Dedifferentiated amniotic fluid mesenchymal stem cell (primary cell): ENCODE data around the gene DOCK1.
A peak's percentile ranks its signal among the peaks of the same experiment; 100 is the strongest.
"Not testable (repeated sequence)": the region's sequence is repeated elsewhere in the genome, so short reads cannot be mapped to it uniquely, and the experiment has no call there.

Source experiments
- DNase-seq: peaks from one replicate; pipeline ENCODE4 v3.0.0-alpha.2; 2016; ENCODE audit errors: extremely low spot score

The DOCK1 gene

DNA sequence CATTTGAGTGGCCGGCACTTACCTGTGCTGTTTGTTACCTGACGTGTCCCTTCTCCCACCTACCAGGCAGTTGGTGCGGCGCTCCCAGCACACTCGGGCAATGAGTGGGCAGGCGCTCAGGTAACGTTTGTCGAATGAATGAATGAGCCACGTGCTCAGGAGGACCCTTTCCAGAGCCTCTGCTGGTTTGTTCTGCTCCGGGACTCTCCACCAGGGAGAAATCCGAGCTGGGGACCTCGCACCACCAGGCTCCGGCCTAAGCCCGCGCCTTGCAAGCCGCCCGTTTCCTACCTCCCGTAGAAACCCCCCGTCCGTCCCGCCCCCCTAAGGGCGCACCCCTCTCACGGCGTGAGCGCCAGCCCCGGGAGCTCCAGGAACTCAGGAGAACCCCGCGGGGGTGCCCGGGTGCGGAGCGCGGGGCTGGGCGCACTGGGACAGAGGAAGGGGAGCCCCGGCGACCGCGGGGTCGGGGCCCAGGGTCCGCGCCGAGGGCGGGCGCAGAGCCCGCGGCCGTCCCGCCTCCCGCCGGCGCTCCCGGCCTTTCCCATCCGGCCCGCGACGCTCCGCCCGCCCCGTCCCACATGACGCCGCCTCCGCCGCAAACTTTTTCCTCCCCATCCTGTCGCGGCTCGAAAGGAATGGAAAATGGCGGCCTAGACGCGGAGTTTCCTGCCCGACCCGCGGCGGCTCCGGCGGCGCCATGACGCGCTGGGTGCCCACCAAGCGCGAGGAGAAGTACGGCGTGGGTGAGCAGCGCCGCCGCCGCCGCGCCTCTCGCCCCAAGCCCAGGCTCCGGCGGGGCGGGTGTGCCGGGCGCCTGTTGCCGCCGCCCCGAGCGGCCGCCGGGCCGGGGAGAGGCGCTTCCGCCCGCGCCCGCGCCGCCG, at the start of gene DOCK1:
Gene DOCK1 (plus strand): TSS at position 611 of the 884 bp plus-strand sequence. CDS start 90 bp downstream, at position 701.
- peak; percentile 59 for DNase-seq

GRCh38 chr10:126857178-126857806, 47.9 kb upstream of the DOCK1 start:
- DNase-seq, result no peak

GRCh38 chr10:126867567-126868365, 37.5 kb upstream of the DOCK1 start:
- peak; percentile 98 for DNase-seq

DNA sequence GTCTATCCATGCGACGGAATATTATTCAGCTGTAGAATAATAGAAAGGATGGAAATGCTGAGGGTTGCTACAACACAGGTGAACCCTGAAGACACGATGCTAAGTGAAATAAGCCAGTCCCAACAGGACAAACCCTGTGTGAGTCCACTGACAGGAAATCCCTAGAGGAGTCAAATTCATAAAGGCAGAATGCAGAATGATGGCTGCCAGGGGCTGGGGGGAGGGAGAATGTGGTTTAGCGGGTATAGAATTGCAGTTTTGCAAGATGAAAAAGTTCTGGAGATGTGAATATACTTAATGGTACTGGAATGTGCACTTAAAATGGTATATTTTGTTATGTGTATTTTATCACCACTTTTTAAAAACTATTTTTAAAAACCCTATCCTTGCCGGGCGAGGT, 36.9 kb upstream of the DOCK1 start:
- no peak for DNase-seq

DNA sequence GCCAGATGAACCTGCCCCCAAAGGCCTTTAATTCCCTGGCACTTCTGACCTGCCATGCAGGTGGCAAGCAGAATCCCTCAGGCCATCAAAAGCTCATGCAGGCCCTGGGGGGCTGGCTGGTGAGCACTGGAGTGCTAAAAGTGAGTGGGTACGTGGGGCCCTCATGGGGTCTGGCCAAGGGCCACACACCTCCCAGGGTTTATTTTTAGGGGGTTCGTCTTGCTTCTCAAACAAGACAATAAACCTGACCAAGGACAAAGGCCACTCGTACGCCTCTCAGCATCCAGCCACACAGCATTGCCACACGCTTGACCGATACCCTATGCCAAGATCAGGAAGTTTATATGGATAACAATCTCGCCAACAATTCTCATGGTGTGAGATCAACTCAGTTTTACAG, 33.1 kb upstream of the DOCK1 start:
- DNase-seq, result no peak

- DNase-seq, result no peak
Observed at GRCh38 chr10:126872768-126873167, 32.5 kb upstream of the DOCK1 start.

GRCh38 chr10:126876456-126876855, 28.8 kb upstream of the DOCK1 start:
- DNase-seq, result no peak

GRCh38 chr10:126877390-126877789, 27.8 kb upstream of the DOCK1 start:
- no peak for DNase-seq

DNA sequence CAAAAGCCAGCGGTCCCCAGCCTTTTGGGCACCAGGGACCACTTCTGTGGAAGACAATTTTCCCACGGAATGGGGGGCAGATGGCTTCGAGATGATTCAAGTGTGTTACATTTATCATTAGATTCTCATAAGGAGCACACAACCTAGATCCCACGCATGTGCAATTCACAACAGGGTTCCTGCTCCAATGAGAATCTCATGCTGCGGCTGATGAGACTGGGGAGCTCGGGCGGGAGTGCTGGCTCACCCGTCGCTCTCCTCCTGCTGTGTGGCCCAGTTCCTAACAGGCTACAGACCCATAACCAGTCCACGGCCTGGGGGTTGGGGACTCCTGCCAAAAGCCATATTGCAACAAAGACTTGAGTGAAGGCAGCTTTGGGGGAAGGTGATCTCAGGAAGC, 26.6 kb upstream of the DOCK1 start:
- DNase-seq, result no peak

DNA sequence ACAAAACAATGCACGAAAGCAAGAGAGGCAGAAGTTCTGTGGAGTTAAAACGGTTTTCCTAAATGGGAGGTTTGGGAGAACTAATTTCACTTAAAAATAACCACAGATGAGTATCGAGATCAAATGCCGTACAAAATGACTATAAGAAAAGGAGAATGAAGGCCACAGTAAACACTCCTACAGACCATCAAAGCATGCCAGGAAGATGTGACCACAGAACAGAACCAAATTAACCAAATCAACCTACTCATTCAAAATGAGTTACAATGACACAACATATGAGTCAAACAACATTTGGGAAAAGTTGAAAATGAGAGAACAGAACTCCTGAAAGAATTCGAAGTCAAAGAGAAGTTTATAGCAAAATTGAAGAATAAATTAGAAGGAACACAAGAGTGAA, 24.3 kb upstream of the DOCK1 start:
- DNase-seq, result no peak

- DNase-seq, result not testable (repeated sequence)
Observed at GRCh38 chr10:126882055-126882454, 23.2 kb upstream of the DOCK1 start.

DNA sequence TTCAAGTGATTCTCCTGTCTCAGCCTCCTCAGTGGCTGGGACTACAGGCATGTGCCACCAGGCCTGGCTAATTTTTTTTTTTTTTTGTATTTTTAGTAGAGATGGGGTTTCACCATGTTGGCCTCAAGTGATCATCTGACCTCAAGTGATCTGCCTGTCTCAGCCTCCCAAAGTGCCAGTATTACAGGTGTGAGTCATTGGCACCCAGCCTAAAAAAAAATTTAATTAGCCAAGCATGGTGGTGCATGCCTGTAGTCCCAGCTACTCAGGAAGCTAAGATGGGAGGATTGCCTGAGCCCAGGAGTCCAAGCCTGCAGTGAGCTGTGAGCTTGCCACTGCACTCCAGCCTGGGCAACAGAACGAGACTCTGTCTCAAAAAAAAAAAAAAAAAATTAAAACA, 16.8 kb upstream of the DOCK1 start:
- DNase-seq, result not testable (repeated sequence)

GRCh38 chr10:126889421-126889820, 15.8 kb upstream of the DOCK1 start:
- DNase-seq, result no peak

DNA sequence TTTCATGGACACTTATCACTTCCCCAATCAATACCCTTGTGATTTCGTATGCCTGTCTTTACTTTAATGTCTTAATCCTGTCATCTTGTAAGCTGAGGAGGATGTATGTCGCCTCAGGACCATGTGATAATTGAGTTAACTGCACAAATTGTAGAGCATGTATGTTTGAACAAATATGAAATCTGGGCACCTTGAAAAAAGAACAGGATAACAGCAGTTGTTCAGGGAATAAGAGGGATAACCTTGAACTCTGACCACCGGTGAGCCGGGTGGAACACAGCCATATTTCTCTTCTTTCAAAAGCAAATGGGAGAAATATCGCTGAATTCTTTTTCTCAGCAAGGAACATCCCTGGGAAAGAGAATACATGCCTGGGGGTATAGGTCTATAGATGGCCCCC, 14.4 kb upstream of the DOCK1 start:
- not testable (repeated sequence) for DNase-seq

DNA sequence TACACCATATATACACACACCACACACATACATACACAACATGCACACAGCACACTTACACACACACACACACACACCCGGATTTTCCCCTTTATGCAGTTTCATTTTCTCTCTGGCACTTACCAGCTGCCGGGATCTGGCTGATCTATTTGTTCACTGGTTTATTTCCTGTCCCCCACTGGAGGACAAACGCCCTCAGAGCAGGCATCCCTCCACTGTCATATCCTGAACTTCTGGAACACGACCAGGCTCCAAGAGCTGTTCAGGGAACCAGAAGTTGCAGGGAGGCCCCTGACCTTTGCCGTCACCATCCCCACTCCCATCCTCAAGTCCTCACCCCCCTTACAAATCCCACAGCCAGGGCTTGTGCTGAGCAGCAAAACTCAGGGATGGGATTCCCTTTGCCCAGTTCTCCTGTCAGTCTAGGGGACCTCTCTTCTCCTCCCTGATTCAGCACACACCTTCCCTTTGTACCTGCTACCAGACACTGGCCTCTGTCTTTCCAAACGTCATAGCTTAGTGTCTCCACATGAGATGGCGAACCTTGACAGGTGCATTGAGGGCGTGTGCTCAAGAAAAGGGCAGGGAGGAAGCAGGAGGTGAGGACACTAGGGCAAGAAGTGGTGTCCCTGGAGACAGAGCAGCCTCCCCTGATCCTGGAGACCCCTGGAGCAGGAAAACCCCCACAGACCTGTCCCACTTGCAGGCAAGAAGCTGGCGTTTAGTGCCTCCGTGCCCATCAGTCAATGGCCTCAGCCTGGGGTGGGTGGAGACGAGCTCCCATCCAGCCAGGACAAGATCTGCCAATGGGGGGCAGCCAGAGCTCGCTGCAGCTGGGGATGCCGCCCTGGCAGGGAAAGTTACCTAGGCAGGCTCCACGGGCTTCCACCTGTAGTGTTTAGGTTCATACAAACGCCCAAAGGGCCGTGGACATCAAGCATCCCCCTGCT, 12.7 kb upstream of the DOCK1 start:
- no peak for DNase-seq

GRCh38 chr10:126893206-126893605, 12.0 kb upstream of the DOCK1 start:
- no peak for DNase-seq

DNA sequence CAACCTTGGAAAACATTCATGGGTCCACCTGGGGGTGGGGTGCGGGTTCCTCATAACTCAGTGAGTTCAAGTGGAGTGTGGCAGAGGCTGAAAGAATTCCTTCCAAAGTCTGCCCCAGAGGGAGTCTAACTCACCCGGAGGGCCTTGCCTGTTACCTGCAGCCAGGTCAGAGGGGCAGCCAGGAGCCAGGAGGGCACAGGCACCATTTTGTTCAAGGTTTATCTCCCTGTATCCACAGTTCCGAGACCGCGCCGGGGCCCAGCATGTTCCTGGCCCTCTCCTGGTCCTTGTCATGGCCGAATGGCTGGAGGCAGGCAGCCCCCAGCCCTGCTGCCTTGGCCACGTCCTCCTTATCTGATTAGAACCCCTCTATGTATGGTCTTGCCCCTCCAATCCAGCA, 11.4 kb upstream of the DOCK1 start:
- no peak for DNase-seq

DNA sequence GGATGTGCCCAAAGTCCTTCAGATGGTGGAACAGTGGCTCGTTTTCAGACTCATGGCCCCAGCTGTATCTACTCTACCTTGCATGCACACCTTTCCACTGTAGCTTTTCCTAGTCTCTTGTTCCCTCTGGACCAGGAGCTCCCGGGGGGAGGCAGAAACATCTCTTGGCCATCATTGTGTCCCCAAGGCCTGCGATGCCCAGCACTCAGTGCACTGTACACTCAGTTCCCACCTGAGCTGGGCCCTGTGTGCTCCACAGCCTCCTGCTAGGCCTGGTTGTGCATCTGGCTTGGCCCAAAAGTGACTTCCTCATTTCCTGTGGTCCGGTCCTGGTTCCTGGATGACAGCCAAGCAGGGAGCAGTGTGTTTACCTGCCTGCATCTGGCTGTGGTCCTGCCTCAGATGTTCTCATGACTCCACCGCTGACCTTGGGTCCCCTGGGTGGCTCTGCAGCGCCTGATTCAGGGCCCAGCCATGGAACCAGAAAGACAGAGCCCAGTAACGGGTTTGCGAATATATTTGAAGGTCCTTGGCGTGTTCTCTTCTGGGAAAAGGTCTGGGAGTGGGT, 9.9 kb upstream of the DOCK1 start:
- DNase-seq, result no peak

DNA sequence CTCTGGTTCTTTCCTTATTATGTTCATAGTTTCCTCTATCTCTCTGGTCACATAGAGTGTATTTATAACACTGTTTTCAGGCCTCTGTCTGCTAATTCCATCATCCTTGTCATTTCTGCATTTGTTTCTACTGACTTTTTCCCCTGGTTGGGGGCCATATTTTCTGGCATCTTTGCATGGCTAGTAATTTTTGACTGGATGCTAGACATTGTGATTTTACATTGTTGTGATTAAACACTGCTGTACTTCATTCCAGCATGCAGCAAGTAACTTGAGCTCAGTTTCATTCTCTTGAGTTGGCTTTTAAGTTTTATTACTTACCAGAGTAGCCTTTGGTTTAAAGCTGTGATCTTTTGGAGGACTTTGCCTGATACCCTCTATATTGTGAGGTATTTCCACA, 6.8 kb upstream of the DOCK1 start:
- DNase-seq, result no peak

DNA sequence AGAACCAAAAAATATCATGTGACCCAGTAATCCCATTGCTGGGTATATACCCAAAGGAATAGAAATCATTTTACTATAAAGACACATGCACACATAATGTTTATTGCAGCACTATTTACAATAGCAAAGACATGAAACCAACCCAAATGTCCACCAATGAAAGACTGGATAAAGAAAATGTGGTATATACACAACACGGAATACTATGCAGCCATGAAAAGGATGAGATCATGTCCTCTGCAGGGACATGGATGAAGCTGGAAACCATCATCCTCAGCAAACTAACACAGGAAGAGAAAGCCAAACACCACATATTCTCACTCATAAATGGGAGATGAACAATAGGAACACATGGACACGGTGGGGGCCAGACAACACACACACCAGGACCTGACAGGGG, 5.7 kb upstream of the DOCK1 start:
- not testable (repeated sequence) for DNase-seq

DNA sequence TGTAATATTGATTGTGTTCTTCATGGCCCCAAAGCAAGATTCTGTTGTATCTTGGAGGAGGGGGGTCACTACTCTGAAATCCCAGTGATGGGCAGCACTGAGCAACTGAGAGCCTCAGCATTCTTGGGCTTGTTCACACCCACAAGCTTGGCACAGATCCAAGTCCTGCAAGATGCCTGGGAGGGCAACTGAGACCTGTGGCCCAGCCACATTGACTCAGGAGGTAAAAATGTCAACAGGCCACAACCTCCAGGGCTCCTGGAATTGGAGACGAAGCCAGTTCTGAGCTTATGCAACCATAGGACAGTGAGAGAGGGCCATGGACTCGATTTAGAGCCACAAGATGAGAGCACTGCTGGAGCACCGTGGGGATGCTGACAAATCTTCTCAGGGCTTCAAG, 3.1 kb upstream of the DOCK1 start:
- peak; percentile 36 for DNase-seq
